OCI-LY7 (cell line): ENCODE data around the gene IFT88. TPM values are rescaled to one million over a fixed set of nuclear protein-coding genes. Genes with fewer than 3 reads are reported as not detected.

ENCODE experiments used
- BruUV-seq: library from RNA; stranded (reverse); fragments of 400-500 nt; replicated peaks from 2 replicates; lab custom pipeline; 2021; lab: Mats Ljungman, UMichigan
- CTCF ChIA-PET: fragments of 300-600 bp; sonication (Branson Sonifier 250); formaldehyde crosslinking; loops from one replicate; lab custom pipeline; 2022; ENCODE audit warnings: antibody characterized with exemption; ENCODE audit not compliant: unreplicated experiment; lab: Charles Lee
- POLR2A ChIA-PET: fragments of 300-600 bp; sonication (Branson Sonifier 250); formaldehyde crosslinking; loops from one replicate; lab custom pipeline; 2022; ENCODE audit warnings: antibody characterized with exemption; lab: Charles Lee
- DNase-seq: peaks from one replicate; pipeline ENCODE4 v3.0.0-alpha.2; 2015; ENCODE audit warnings: low spot score
- H2AFZ ChIP-seq: fragments of 200-600 bp; sonication (generic), shearing (Covaris generic); 2 replicates; pipeline ENCODE4 v1.6.1; 2014; ENCODE audit warnings: mild to moderate bottlenecking, antibody characterized with exemption, low read length, moderate library complexity
- H3K27ac ChIP-seq: fragments of 200-600 bp; sonication (generic); 2 replicates; pipeline ENCODE4 v1.5.1; 2014; ENCODE audit warnings: mixed run types, low read depth, mild to moderate bottlenecking, moderate library complexity, low read length, inconsistent platforms; ENCODE audit not compliant: poor library complexity, severe bottlenecking
- H3K36me3 ChIP-seq: fragments of 200-600 bp; sonication (generic); 2 replicates; pipeline ENCODE4 v1.6.1; 2014; ENCODE audit warnings: mild to moderate bottlenecking, antibody characterized with exemption, low read length, moderate library complexity, mixed read lengths; ENCODE audit not compliant: insufficient read depth
- H3K4me1 ChIP-seq: fragments of 200-600 bp; sonication (generic); 2 replicates; pipeline ENCODE4 v1.5.1; 2014; ENCODE audit warnings: mild to moderate bottlenecking, low read length; ENCODE audit not compliant: insufficient read depth, poor library complexity, severe bottlenecking
- H3K4me2 ChIP-seq: fragments of 200-600 bp; sonication (generic); 2 replicates; pipeline ENCODE4 v1.6.1; 2014; ENCODE audit warnings: mild to moderate bottlenecking, low read length
- H3K4me3 ChIP-seq: fragments of 200-600 bp; sonication (generic); 2 replicates; pipeline ENCODE4 v1.5.1; 2014; ENCODE audit warnings: mild to moderate bottlenecking, low read depth, low read length; ENCODE audit not compliant: poor library complexity, severe bottlenecking
- H3K79me2 ChIP-seq: fragments of 200-600 bp; sonication (generic); 2 replicates; pipeline ENCODE4 v1.6.1; 2016; ENCODE audit warnings: low read depth, mild to moderate bottlenecking, low read length, moderate library complexity, mixed read lengths; ENCODE audit not compliant: insufficient read depth
- H3K9me2 ChIP-seq: fragments of 200-600 bp; sonication (generic); 2 replicates; pipeline ENCODE4 v1.6.1; 2016; ENCODE audit warnings: mild to moderate bottlenecking, low read length, mixed read lengths; ENCODE audit not compliant: insufficient read depth
- H3K9me3 ChIP-seq: fragments of 200-600 bp; sonication (generic); 2 replicates; pipeline ENCODE4 v1.6.1; 2014; ENCODE audit warnings: mild to moderate bottlenecking, mixed run types, low read length, mixed read lengths
- H4K20me1 ChIP-seq: fragments of 200-600 bp; sonication (generic); 2 replicates; pipeline ENCODE4 v1.6.1; 2014; ENCODE audit warnings: mild to moderate bottlenecking, antibody characterized with exemption, low read length, moderate library complexity, mixed read lengths; ENCODE audit not compliant: insufficient read depth
- EZH2phosphoT487 ChIP-seq: fragments of 200-600 bp; sonication (generic); IDR thresholded peaks from 2 replicates; pipeline ENCODE4 v1.6.1; 2018; ENCODE audit warnings: low read depth, borderline replicate concordance, mild to moderate bottlenecking, mixed run types, antibody characterized with exemption, low read length, moderate library complexity, mixed read lengths
- intact Hi-C: fragments of 100-400 bp; cut with micrococcal nuclease; formaldehyde crosslinking; loops from one replicate; pipeline ENCODE4 v1.10.0; 2022; ENCODE audit not compliant: unreplicated experiment
- total RNA-seq, 2 experiments: library from RNA; depleted of rRNA in 1 of 2; stranded (reverse); fragments of >200 nt in 1 of 2; shearing (Covaris generic) in 1 of 2; gene quantifications; 2 replicates each; pipeline ENCODE4 v1.2.3, GENCODE V29; 2014 to 2022
- TF ChIP-seq, protein P1 (sequence below): fragments of 200-600 bp; sonication (generic); conservative IDR thresholded peaks from 2 replicates; pipeline ENCODE4 v1.5.1; 2014; ENCODE audit warnings: mild to moderate bottlenecking, antibody characterized with exemption, low read length, moderate library complexity, mixed read lengths

Gene IFT88
- total RNA-seq, 2 experiments from 2014 or later, result 6.1 to 6.9 TPM

DNA sequence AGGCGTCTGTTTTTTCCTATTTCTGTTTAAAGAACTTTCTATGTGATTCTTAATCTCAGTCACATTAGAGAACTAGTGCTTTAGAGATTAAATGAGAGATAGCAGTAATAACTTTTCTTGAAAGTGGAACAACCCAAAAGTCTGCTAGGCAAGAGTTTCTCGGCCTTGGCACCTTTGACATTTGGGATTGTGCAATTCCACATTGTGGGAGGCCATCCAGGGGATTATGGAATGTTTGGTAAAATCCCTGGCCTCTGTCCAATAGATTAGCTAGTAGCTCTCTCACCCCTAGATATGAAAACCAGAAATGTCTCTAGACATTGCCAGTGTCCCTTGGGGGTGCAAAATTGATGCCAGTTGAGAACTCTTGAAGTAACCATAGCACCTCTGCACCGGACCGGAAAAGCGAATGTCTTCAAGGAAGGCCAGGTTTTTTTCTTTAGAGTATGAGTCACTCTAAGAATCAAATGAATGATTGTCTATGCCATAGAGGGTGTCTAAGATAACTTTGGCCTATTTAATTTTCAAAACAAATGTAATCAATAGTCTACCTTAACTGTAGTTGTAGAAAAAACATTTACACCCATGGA, 91.6 kb downstream of the IFT88 start:
- Histone ChIP-seq H4K20me1 (no peaks in the 10 kb centered on the region), H3K4me3 (no peak overlapping the region), H3K4me2 (no peak overlapping the region), H3K9me3 (no peaks in the 10 kb centered on the region), H3K79me2 (no peaks in the 10 kb centered on the region), H3K36me3 (no peaks in the 10 kb centered on the region), H2AFZ (no peak overlapping the region), H3K9me2 (no peaks in the 10 kb centered on the region), H3K27ac (no peak overlapping the region), H3K4me1 (no peaks in the 10 kb centered on the region)
- POLR2A ChIA-PET, result interaction anchor here (0.6 kb wide), 1 partner anchor 502 kb away, joined by 3 read pairs; no protein-coding TSS in a partner anchor
- no peak for DNase-seq
- TF ChIP-seq EZH2phosphoT487, result no peak
- TF ChIP-seq, protein P1, sequence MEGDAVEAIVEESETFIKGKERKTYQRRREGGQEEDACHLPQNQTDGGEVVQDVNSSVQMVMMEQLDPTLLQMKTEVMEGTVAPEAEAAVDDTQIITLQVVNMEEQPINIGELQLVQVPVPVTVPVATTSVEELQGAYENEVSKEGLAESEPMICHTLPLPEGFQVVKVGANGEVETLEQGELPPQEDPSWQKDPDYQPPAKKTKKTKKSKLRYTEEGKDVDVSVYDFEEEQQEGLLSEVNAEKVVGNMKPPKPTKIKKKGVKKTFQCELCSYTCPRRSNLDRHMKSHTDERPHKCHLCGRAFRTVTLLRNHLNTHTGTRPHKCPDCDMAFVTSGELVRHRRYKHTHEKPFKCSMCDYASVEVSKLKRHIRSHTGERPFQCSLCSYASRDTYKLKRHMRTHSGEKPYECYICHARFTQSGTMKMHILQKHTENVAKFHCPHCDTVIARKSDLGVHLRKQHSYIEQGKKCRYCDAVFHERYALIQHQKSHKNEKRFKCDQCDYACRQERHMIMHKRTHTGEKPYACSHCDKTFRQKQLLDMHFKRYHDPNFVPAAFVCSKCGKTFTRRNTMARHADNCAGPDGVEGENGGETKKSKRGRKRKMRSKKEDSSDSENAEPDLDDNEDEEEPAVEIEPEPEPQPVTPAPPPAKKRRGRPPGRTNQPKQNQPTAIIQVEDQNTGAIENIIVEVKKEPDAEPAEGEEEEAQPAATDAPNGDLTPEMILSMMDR, result no peak
- no TSS peak for BruUV-seq
- CTCF ChIA-PET, result no interaction called here
- intact Hi-C loops, result no loop called here

DNA sequence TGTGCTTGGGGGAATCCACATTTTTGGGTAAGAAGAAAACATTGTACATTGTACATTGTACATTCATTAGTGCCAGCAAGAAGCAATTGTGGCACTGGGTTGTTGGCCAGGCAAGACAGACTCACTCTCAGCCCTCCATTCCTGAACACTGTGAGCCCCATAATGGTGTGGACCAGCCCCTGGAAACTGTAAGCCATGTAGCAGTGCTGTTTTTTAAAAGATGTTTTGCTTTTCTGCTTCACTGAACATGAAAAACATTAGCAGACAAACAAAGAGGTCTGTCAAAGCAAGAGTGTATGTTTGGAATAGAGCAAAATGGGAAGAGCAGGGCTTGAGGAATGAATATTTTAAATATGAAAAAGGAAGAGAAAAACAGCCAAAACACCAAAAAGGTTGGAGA, 97.4 kb downstream of the IFT88 start:
- intact Hi-C loops, result no loop called here
- Histone ChIP-seq H3K27ac (no peak overlapping the region), H2AFZ (no peak overlapping the region), H3K79me2 (no peaks in the 10 kb centered on the region), H4K20me1 (no peaks in the 10 kb centered on the region), H3K4me2 (no peak overlapping the region), H3K4me3 (no peak overlapping the region), H3K4me1 (no peaks in the 10 kb centered on the region), H3K36me3 (no peaks in the 10 kb centered on the region), H3K9me3 (no peaks in the 10 kb centered on the region), H3K9me2 (no peaks in the 10 kb centered on the region)
- BruUV-seq, result no TSS peak
- no peak for DNase-seq
- TF ChIP-seq, protein P1, result no peak
- no peak for TF ChIP-seq EZH2phosphoT487
- ChIA-PET POLR2A (interaction anchor here (0.6 kb wide), 1 partner anchor 397 kb away, joined by 3 read pairs; no protein-coding TSS in a partner anchor), CTCF (no interaction called here)

DNA sequence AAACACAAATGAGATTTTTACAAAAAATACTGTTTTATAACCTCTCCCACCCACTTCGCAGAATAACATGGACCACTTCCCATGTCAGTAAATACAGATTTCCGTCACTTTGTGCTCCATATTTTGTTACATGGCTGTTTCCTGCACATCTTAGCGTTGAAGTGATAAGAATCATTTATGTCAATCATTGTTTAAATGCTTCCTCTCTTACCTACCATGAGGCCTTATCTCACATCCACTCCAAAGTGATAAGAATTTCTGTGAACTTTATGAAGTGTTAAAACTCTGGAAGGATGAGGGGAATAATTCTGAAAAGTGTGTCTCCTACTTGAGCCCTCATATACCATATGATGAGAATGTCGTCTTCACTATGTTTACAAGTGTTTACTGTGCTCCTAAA, 100.0 kb downstream of the IFT88 start:
- ChIA-PET CTCF (no interaction called here), POLR2A (no interaction called here)
- no peaks in the 10 kb centered on the region for H3K36me3 ChIP-seq
- H3K79me2 ChIP-seq, result no peaks in the 10 kb centered on the region
- H3K4me1 ChIP-seq, result no peaks in the 10 kb centered on the region
- no peaks in the 10 kb centered on the region for H4K20me1 ChIP-seq
- TF ChIP-seq, protein P1, result no peak
- TF ChIP-seq EZH2phosphoT487, result no peak
- H3K27ac ChIP-seq, result no peak overlapping the region
- no peak for DNase-seq
- no peak overlapping the region for H3K4me3 ChIP-seq
- H3K4me2 ChIP-seq, result no peak overlapping the region
- no TSS peak for BruUV-seq
- no peaks in the 10 kb centered on the region for H3K9me3 ChIP-seq
- intact Hi-C loops, result no loop called here
- H3K9me2 ChIP-seq, result no peaks in the 10 kb centered on the region
- H2AFZ ChIP-seq, result no peak overlapping the region
